SK-N-MC (cell line): ENCODE measurements around the gene ZCCHC24.

ENCODE experiments used
- DNase-seq: peaks from one replicate; pipeline ENCODE4 v3.0.0-alpha.2; 2011; ENCODE audit warnings: low read depth, low spot score
- H3K27ac ChIP-seq: fragments of 200-600 bp; sonication (generic); 2 replicates; pipeline ENCODE4 v1.5.1; 2016; ENCODE audit warnings: mixed run types
- H3K36me3 ChIP-seq: fragments of 200-600 bp; sonication (generic); 2 replicates; pipeline ENCODE4 v1.6.1; 2017; ENCODE audit warnings: antibody characterized with exemption, low read length, mixed read lengths; ENCODE audit not compliant: insufficient read depth
- H3K4me3 ChIP-seq: fragments of 200-600 bp; sonication (generic); 2 replicates; pipeline ENCODE4 v1.5.1; 2016
- H3K9ac ChIP-seq: fragments of 200-600 bp; sonication (generic); 2 replicates; pipeline ENCODE4 v1.8.0; 2017; ENCODE audit warnings: mixed run types, mixed read lengths; ENCODE audit not compliant: insufficient read length
- H3K9me3 ChIP-seq: fragments of 200-600 bp; sonication (generic); 2 replicates; pipeline ENCODE4 v1.6.1; 2017; ENCODE audit warnings: low read depth, mild to moderate bottlenecking, antibody characterized with exemption, low read length, moderate library complexity, mixed read lengths
- EZH2 ChIP-seq: fragments of 200-600 bp; sonication (generic); IDR thresholded peaks from one replicate; pipeline ENCODE4 v1.6.1; 2017; ENCODE audit warnings: antibody characterized with exemption
- FOXP2 ChIP-seq: optimal IDR thresholded peaks from 2 replicates; pipeline ENCODE3; 2011; ENCODE audit warnings: mild to moderate bottlenecking, moderate library complexity; ENCODE audit not compliant: insufficient read depth; ENCODE audit errors: extremely low read length, control extremely low read depth
- POLR2AphosphoS5 ChIP-seq: IDR thresholded peaks from 2 replicates; pipeline ENCODE4 v1.6.1; 2012; ENCODE audit warnings: mild to moderate bottlenecking, low read depth, low read length, borderline replicate concordance

Gene ZCCHC24

GRCh38 chr10:79424221-79425073 is 21.0 kb downstream of the ZCCHC24 start:
- Histone ChIP-seq H3K4me3 (no peak overlapping the region), H3K9me3 (no peaks in the 10 kb centered on the region), H3K9ac (no peak overlapping the region), H3K27ac (peak overlapping the region; percentile 60), H3K36me3 (no peaks in the 10 kb centered on the region; the same call in 1 of the 2 replicates)
- DNase-seq: no peak
- TF ChIP-seq POLR2AphosphoS5: no peak
- TF ChIP-seq FOXP2: no peak
- no peak for TF ChIP-seq EZH2

GRCh38 chr10:79422178-79422892 is 23.1 kb downstream of the ZCCHC24 start:
- TF ChIP-seq POLR2AphosphoS5 (no peak), FOXP2 (no peak), EZH2 (no peak)
- H3K9ac ChIP-seq: no peak overlapping the region

GRCh38 chr10:79420974-79421688 is 24.3 kb downstream of the ZCCHC24 start:
- no peak for DNase-seq
- Histone ChIP-seq H3K4me3 (no peak overlapping the region), H3K9me3 (no peaks in the 10 kb centered on the region), H3K27ac (no peak overlapping the region), H3K9ac (no peak overlapping the region), H3K36me3 (no peaks in the 10 kb centered on the region; the same call in 1 of the 2 replicates)
- TF ChIP-seq FOXP2 (no peak), EZH2 (no peak), POLR2AphosphoS5 (no peak)

More at GRCh38 chr10:79422178-79422892, 23.1 kb downstream of the ZCCHC24 start:
- Histone ChIP-seq H3K9me3 (no peaks in the 10 kb centered on the region), H3K36me3 (no peaks in the 10 kb centered on the region; the same call in 1 of the 2 replicates), H3K4me3 (no peak overlapping the region), H3K27ac (peak overlapping the region; percentile 76)
- DNase-seq: no peak

GRCh38 chr10:79418886-79419595 is 26.4 kb downstream of the ZCCHC24 start:
- Histone ChIP-seq H3K36me3 (no peaks in the 10 kb centered on the region), H3K9me3 (no peaks in the 10 kb centered on the region), H3K27ac (no peak overlapping the region), H3K4me3 (no peak overlapping the region), H3K9ac (no peak overlapping the region)
- no peak for TF ChIP-seq FOXP2
- TF ChIP-seq POLR2AphosphoS5: no peak
- no peak for TF ChIP-seq EZH2
- no peak for DNase-seq

- Histone ChIP-seq H3K36me3 (no peaks in the 10 kb centered on the region), H3K27ac (no peak overlapping the region), H3K4me3 (no peak overlapping the region), H3K9me3 (no peaks in the 10 kb centered on the region), H3K9ac (no peak overlapping the region)
- TF ChIP-seq EZH2: no peak
- no peak for TF ChIP-seq FOXP2
- no peak for TF ChIP-seq POLR2AphosphoS5
- no peak for DNase-seq
Observed at GRCh38 chr10:79418274-79418673, 27.1 kb downstream of the ZCCHC24 start.

GRCh38 chr10:79417731-79418130 is 27.7 kb downstream of the ZCCHC24 start:
- no peak for DNase-seq
- TF ChIP-seq FOXP2 (no peak), POLR2AphosphoS5 (no peak), EZH2 (no peak)
- Histone ChIP-seq H3K4me3 (no peak overlapping the region), H3K36me3 (no peaks in the 10 kb centered on the region), H3K27ac (no peak overlapping the region), H3K9me3 (no peaks in the 10 kb centered on the region), H3K9ac (no peak overlapping the region)

GRCh38 chr10:79417266-79417665 is 28.2 kb downstream of the ZCCHC24 start:
- Histone ChIP-seq H3K27ac (no peak overlapping the region), H3K36me3 (no peaks in the 10 kb centered on the region), H3K9ac (no peak overlapping the region), H3K4me3 (no peak overlapping the region), H3K9me3 (no peaks in the 10 kb centered on the region)
- no peak for TF ChIP-seq FOXP2
- DNase-seq: no peak
